WERI-Rb-1 (cell line): ENCODE measurements around the gene PRXL2B.

Source experiments
- DNase-seq: peaks from one replicate; pipeline ENCODE4 v3.0.0-alpha.2; 2020
- H3K27ac ChIP-seq: fragments of 250-450 bp; sonication (Bioruptor Pico); 2 replicates; pipeline ENCODE4 v1.5.1; 2020; ENCODE audit warnings: mild to moderate bottlenecking, moderate library complexity
- H3K27me3 ChIP-seq: fragments of 250-450 bp; sonication (Bioruptor Pico); 2 replicates; pipeline ENCODE4 v1.5.1; 2021; ENCODE audit warnings: mild to moderate bottlenecking, low read depth, moderate library complexity; ENCODE audit not compliant: insufficient read depth, severe bottlenecking
- H3K36me3 ChIP-seq: fragments of 250-450 bp; sonication (Bioruptor Pico); 2 replicates; pipeline ENCODE4 v1.5.1; 2020; ENCODE audit warnings: mild to moderate bottlenecking, moderate library complexity
- H3K4me3 ChIP-seq: 2 replicates; pipeline ENCODE4 v1.5.1; 2011; ENCODE audit warnings: low read depth, mild to moderate bottlenecking, control low read depth, low read length
- H3K9me3 ChIP-seq: fragments of 250-450 bp; sonication (Bioruptor Pico); 2 replicates; pipeline ENCODE4 v1.5.1; 2021; ENCODE audit warnings: mild to moderate bottlenecking, moderate library complexity; ENCODE audit not compliant: severe bottlenecking
- CTCF ChIP-seq: IDR thresholded peaks from 2 replicates; pipeline ENCODE4 v1.5.1; 2011; ENCODE audit warnings: low read depth, mild to moderate bottlenecking, control low read depth, inconsistent platforms, low read length

Gene PRXL2B

DNA sequence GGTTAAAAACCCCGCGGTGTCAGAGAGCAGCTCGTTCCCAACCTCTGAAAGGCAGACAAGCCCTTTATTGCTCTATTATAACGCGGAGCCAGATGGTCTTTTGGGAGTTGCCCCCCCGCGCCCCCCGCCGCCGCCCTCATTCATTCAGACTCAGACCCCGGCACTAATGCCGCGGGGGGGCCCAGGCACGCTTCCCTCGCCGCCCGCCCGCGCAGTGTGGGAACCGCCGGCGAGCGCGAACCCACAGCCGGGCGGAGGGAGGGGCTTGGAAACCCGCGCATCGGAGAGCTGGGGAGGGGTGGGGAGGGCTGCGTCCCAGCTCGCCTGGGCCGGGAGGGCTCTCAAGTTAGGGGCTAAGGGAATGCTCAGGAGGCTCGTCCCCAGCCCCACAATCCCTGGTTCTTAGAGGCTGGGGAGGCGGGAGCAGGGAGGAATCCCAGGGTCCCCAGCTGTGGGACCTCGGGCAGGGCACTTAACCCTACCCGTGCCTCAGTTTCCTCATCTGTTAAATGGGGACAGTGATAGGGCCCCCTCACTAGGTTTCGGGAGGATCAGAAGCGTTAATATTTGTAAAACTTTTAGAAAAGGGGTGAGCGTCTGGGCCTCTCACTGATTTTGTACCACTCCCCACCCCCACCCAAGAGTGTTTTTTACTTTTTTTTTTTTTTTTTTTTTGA, 45.6 kb upstream of the PRXL2B start:
- no peak for TF ChIP-seq CTCF
- Histone ChIP-seq H3K27me3 (no peaks in the 10 kb centered on the region), H3K9me3 (no peaks in the 10 kb centered on the region), H3K27ac (peak overlapping the region; percentile 59), H3K36me3 (no peaks in the 10 kb centered on the region), H3K4me3 (peak overlapping the region; percentile 17)
- peak; percentile 57 for DNase-seq

- no peak for TF ChIP-seq CTCF
- Histone ChIP-seq H3K4me3 (no peak overlapping the region), H3K36me3 (no peaks in the 10 kb centered on the region), H3K27me3 (no peaks in the 10 kb centered on the region), H3K9me3 (no peaks in the 10 kb centered on the region), H3K27ac (peak overlapping the region; percentile 97)
- DNase-seq, result no peak
These were observed 44.8 kb upstream of the PRXL2B start for GRCh38 chr1:2541619-2542245.

- no peak for TF ChIP-seq CTCF
- Histone ChIP-seq H3K27me3 (no peaks in the 10 kb centered on the region), H3K9me3 (no peaks in the 10 kb centered on the region), H3K36me3 (no peaks in the 10 kb centered on the region), H3K27ac (peak overlapping the region; percentile 97), H3K4me3 (no peak overlapping the region)
- DNase-seq, result no peak
These were observed 44.2 kb upstream of the PRXL2B start for GRCh38 chr1:2542246-2542915.

DNA sequence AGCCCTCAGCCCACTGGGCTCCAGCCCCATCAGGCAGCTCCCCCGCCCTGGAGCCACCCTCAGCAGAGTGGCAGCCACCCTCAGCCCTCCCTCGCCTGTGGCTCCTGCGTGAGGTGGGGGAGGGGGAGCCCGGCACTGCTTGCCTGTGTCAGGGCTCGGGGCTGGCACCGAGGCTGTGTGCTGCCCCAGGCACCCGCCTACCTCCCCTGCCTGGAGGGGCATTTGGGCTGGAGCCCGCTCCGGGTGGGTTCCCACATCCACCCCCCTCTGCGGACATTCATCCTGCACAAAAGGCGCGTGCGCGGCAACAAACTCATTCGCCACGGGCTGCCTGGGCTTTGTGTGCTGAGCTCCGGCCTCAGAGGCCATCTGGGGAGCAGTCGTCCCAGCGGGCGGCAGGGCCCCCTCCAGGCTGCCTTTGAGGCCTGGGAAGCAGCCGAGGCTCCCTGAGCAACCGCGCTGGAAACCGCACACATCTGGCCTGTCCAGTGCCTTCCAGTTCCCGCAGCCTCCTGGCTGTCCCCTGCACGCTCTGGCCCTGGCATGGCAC, 43.0 kb upstream of the PRXL2B start:
- H3K9me3 ChIP-seq, result no peaks in the 10 kb centered on the region
- no peak for TF ChIP-seq CTCF
- peak overlapping the region; percentile 97 for H3K27ac ChIP-seq
- DNase-seq, result peak; percentile 84
- no peaks in the 10 kb centered on the region for H3K27me3 ChIP-seq
- peak overlapping the region; percentile 29 for H3K4me3 ChIP-seq
- H3K36me3 ChIP-seq, result no peaks in the 10 kb centered on the region

DNA sequence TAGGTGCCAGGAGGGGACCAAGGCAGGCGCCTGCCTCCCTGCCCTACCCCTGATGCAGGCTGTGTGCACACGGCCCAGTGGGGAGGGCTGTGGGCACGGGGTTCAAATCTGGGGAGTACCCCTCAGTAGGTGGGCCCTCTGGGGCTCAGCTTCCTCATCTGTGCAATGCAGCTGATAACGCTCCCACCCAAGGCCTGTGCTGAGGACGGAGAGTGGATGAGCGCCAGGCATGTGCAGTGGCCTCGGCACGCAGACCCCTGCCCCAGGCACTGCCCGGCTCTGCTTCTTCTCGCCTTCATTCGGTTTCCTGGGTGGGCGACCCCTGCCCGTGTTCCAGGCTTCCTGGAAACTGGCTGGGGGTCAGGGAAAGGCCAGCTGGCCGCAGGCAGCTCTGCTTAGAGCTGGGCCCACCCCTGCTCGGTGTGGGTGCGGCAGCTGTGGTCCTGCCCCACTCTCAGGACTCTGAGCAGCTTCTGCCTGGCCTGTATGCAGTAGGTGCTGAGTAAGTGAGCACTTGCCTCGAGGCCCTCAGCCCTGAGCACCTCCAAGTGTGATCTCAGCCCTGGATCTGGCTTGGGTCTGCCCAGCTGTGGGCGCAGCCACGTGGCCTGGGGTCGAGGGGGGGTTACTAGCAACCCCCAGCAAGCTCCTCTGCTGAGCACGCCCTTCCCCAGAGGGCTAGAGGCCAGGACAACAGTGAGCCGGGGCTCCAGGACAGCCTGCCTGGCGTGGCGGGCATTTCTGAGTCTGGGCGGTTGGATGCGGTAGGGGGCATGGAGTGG, 42.3 kb upstream of the PRXL2B start:
- DNase-seq, result peak; percentile 77
- TF ChIP-seq CTCF, result no peak
- Histone ChIP-seq H3K27ac (peak overlapping the region; percentile 97), H3K27me3 (no peaks in the 10 kb centered on the region), H3K9me3 (no peaks in the 10 kb centered on the region), H3K36me3 (no peaks in the 10 kb centered on the region), H3K4me3 (no peak overlapping the region)
